Smooth muscle cell (in vitro differentiated cells): Measurements from ENCODE around the gene RBM17. TPM values are rescaled to one million over a fixed set of nuclear protein-coding genes. Genes with fewer than 3 reads are reported as not detected.

Experiments
- DNase-seq: peaks from one replicate; lab custom pipeline; 2025; ENCODE audit not compliant: unreplicated experiment; lab: John Stamatoyannopoulos, UW
- H2AFZ ChIP-seq: fragments of 200-600 bp; sonication (generic); 2 replicates; pipeline ENCODE4 v1.6.0; 2016; ENCODE audit warnings: antibody characterized with exemption, low read depth, mild to moderate bottlenecking
- H3F3A ChIP-seq: fragments of 200-600 bp; sonication (generic); 2 replicates; pipeline ENCODE4 v1.6.0; 2017; ENCODE audit warnings: antibody characterized with exemption, low read depth
- H3K27ac ChIP-seq: fragments of 200-600 bp; sonication (generic); 2 replicates; pipeline ENCODE4 v1.5.1; 2016; ENCODE audit warnings: low read depth, mild to moderate bottlenecking
- H3K27me3 ChIP-seq: fragments of 200-600 bp; sonication (generic); 2 replicates; pipeline ENCODE4 v1.6.1; 2016; ENCODE audit warnings: low read depth, mild to moderate bottlenecking
- H3K36me3 ChIP-seq: fragments of 200-600 bp; sonication (generic); 2 replicates; pipeline ENCODE4 v1.5.1; 2016; ENCODE audit warnings: low read depth
- H3K4me1 ChIP-seq: fragments of 200-600 bp; sonication (generic); 2 replicates; pipeline ENCODE4 v1.5.1; 2016; ENCODE audit warnings: low read depth
- H3K4me2 ChIP-seq: fragments of 200-600 bp; sonication (generic); 2 replicates; pipeline ENCODE4 v1.6.0; 2016; ENCODE audit warnings: mild to moderate bottlenecking
- H3K4me3 ChIP-seq: fragments of 200-600 bp; sonication (generic); 2 replicates; pipeline ENCODE4 v1.5.1; 2016; ENCODE audit warnings: mild to moderate bottlenecking
- H3K79me2 ChIP-seq: fragments of 200-600 bp; sonication (generic); 2 replicates; pipeline ENCODE4 v1.6.0; 2016; ENCODE audit warnings: low read depth, mild to moderate bottlenecking
- H3K9ac ChIP-seq: fragments of 200-600 bp; sonication (generic); 2 replicates; pipeline ENCODE4 v1.6.0; 2016; ENCODE audit warnings: low read depth
- H3K9me3 ChIP-seq: fragments of 200-600 bp; sonication (generic); replicated peaks from 2 replicates; pipeline ENCODE4 v1.5.1; 2016; ENCODE audit warnings: low read depth
- H4K20me1 ChIP-seq: fragments of 200-600 bp; sonication (generic); 2 replicates; pipeline ENCODE4 v1.6.0; 2016; ENCODE audit warnings: low read depth
- WGBS: methylation state at CpG from one replicate; pipeline ENCODE4 v1.1.7; 2016; ENCODE audit warnings: low lambda C conversion rate; 5-methylcytosine and 5-hydroxymethylcytosine counted together
- polyA plus RNA-seq: library from polyadenylated mRNA; unstranded; fragments of >200 nt; fragmentation: Nextera tagmentation; extraction: Ambion mirVana; gene quantifications from 2 replicates; pipeline ENCODE4 v1.2.1, GENCODE V29; 2016
- total RNA-seq: library from RNA; depleted of rRNA; stranded (reverse); fragments of >200 nt; gene quantifications from 2 replicates; pipeline ENCODE4 v1.2.3, GENCODE V29; 2014
- TF ChIP-seq, protein P1 (sequence below): fragments of 200-600 bp; sonication (generic); IDR thresholded peaks from 2 replicates; pipeline ENCODE4 v1.5.1; 2017; ENCODE audit warnings: borderline replicate concordance, mild to moderate bottlenecking, antibody characterized with exemption; ENCODE audit not compliant: insufficient read depth, poor library complexity, severe bottlenecking

RBM17 gene
- total and polyA plus RNA-seq, 2 experiments from 2014 or later = 20.0 to 68.3 TPM

- no peak overlapping the region for H2AFZ ChIP-seq
- H3K4me1 ChIP-seq = no peaks in the 10 kb centered on the region
- H3F3A ChIP-seq = no peaks in the 10 kb centered on the region
- H3K9me3 ChIP-seq = no peaks in the 10 kb centered on the region
- H4K20me1 ChIP-seq = no peaks in the 10 kb centered on the region
- no peak overlapping the region for H3K4me3 ChIP-seq
- H3K4me2 ChIP-seq = no peak overlapping the region
- 91% methylated on average over 5 of the region's 5 CpGs for WGBS
- no peak for DNase-seq
- H3K27ac ChIP-seq = no peak overlapping the region
- H3K79me2 ChIP-seq = no peaks in the 10 kb centered on the region
- H3K36me3 ChIP-seq = no peaks in the 10 kb centered on the region
- TF ChIP-seq, protein P1, sequence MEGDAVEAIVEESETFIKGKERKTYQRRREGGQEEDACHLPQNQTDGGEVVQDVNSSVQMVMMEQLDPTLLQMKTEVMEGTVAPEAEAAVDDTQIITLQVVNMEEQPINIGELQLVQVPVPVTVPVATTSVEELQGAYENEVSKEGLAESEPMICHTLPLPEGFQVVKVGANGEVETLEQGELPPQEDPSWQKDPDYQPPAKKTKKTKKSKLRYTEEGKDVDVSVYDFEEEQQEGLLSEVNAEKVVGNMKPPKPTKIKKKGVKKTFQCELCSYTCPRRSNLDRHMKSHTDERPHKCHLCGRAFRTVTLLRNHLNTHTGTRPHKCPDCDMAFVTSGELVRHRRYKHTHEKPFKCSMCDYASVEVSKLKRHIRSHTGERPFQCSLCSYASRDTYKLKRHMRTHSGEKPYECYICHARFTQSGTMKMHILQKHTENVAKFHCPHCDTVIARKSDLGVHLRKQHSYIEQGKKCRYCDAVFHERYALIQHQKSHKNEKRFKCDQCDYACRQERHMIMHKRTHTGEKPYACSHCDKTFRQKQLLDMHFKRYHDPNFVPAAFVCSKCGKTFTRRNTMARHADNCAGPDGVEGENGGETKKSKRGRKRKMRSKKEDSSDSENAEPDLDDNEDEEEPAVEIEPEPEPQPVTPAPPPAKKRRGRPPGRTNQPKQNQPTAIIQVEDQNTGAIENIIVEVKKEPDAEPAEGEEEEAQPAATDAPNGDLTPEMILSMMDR = no peak
- no peak overlapping the region for H3K9ac ChIP-seq
- peaks cover 25% of the 10 kb centered on the region for H3K27me3 ChIP-seq
Observed at GRCh38 chr10:6054884-6055283, 34.0 kb upstream of the RBM17 start.

DNA sequence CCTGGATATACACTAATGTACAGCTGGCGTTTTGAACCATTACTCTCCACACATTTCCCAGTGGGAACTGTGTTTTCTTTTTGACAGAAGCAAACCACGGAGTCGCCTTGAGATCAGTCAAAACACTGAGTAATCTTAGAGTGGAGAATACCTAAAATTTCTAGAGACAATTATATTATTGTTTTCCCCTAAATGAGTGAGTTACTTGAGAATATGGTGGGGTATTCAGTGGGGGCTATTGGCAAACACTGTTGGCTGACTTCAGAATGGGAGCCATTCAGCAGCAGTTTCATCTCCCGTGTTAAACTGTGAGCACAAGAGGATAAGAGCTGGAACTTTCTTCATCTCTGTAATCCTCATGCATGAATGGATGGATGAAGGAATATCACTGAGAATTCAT lies 32.9 kb upstream of the RBM17 start:
- Histone ChIP-seq H3K4me2 (no peak overlapping the region), H3K36me3 (no peaks in the 10 kb centered on the region), H3K27me3 (peaks cover 26% of the 10 kb centered on the region), H3K4me3 (no peak overlapping the region), H3F3A (no peaks in the 10 kb centered on the region), H4K20me1 (no peaks in the 10 kb centered on the region), H3K27ac (no peak overlapping the region), H2AFZ (no peak overlapping the region), H3K79me2 (no peaks in the 10 kb centered on the region), H3K9ac (no peak overlapping the region), H3K9me3 (no peaks in the 10 kb centered on the region), H3K4me1 (no peaks in the 10 kb centered on the region)
- no peak for DNase-seq
- WGBS = 84% methylated on average over 4 of the region's 4 CpGs
- TF ChIP-seq, protein P1 = no peak

- 93% methylated on average over 5 of the region's 5 CpGs for WGBS
- Histone ChIP-seq H2AFZ (no peak overlapping the region), H3F3A (no peaks in the 10 kb centered on the region), H3K4me1 (no peaks in the 10 kb centered on the region), H3K36me3 (no peaks in the 10 kb centered on the region), H3K27ac (no peak overlapping the region), H3K9me3 (no peaks in the 10 kb centered on the region), H3K79me2 (no peaks in the 10 kb centered on the region), H3K27me3 (peaks cover 26% of the 10 kb centered on the region), H4K20me1 (no peaks in the 10 kb centered on the region), H3K4me3 (no peak overlapping the region), H3K4me2 (no peak overlapping the region), H3K9ac (no peak overlapping the region)
- DNase-seq = no peak
- TF ChIP-seq, protein P1 = no peak
Observed at GRCh38 chr10:6056411-6057135, 32.3 kb upstream of the RBM17 start.
